Keratinocyte (primary cell): ENCODE measurements around the gene SMTNL1. TPM values are rescaled to one million over a fixed set of nuclear protein-coding genes. Genes with fewer than 3 reads are reported as not detected.

Source experiments
- DNase-seq: peaks from one replicate; pipeline ENCODE4 v3.0.0-alpha.2; 2011; ENCODE audit warnings: low read depth, missing footprints, low spot score
- FAIRE-seq: peaks from 2 replicates; lab custom pipeline; 2011; peaks lifted over from hg19 to GRCh38; lab: Jason Lieb, UNC
- H2AFZ ChIP-seq: 2 replicates; pipeline ENCODE4 v1.6.0; 2012; ENCODE audit warnings: low read length, control low read depth, inconsistent platforms; ENCODE audit not compliant: control insufficient read depth
- H3K27ac ChIP-seq: 2 replicates; pipeline ENCODE4 v1.5.1; 2011; ENCODE audit warnings: low read length; ENCODE audit not compliant: control insufficient read depth, insufficient read depth
- H3K27me3 ChIP-seq: 3 replicates; pipeline ENCODE4 v1.6.0; 2011; ENCODE audit warnings: low read length; ENCODE audit not compliant: control insufficient read depth, insufficient read depth; ENCODE audit errors: extremely low read depth
- H3K36me3 ChIP-seq, 2 experiments: 2 replicates in 1 of 2; 3 replicates in 1 of 2; pipeline ENCODE4 v1.5.1; 2011; ENCODE audit warnings: low read length in 2 of 2, mild to moderate bottlenecking in 1 of 2; ENCODE audit not compliant: control insufficient read depth in 2 of 2, insufficient read depth in 2 of 2; ENCODE audit errors: extremely low read depth in 1 of 2
- H3K4me1 ChIP-seq: 3 replicates; pipeline ENCODE4 v1.5.1; 2011; ENCODE audit warnings: low read length; ENCODE audit not compliant: control insufficient read depth, insufficient read depth; ENCODE audit errors: extremely low read depth
- H3K4me2 ChIP-seq: 3 replicates; pipeline ENCODE4 v1.6.0; 2011; ENCODE audit warnings: low read depth, low read length; ENCODE audit not compliant: control insufficient read depth, insufficient read depth; ENCODE audit errors: extremely low read depth
- H3K4me3 ChIP-seq, 3 experiments: fragments of 200-600 bp in 1 of 3; sonication (generic) in 1 of 3; 2 replicates in 2 of 3; 3 replicates in 1 of 3; pipeline ENCODE4 v1.5.1; 2011 to 2016; ENCODE audit warnings: low read length in 3 of 3, mild to moderate bottlenecking in 3 of 3, control low read depth in 2 of 3, inconsistent platforms in 1 of 3, low read depth in 1 of 3, mixed read lengths in 1 of 3, mixed run types in 1 of 3, moderate library complexity in 1 of 3; ENCODE audit not compliant: control insufficient read depth in 2 of 3, insufficient read depth in 2 of 3; ENCODE audit errors: extremely low read depth in 1 of 3
- H3K79me2 ChIP-seq: 2 replicates; pipeline ENCODE4 v1.6.0; 2012; ENCODE audit warnings: low read length; ENCODE audit not compliant: control insufficient read depth, insufficient read depth
- H3K9ac ChIP-seq: 3 replicates; pipeline ENCODE4 v1.6.0; 2011; ENCODE audit warnings: low read length; ENCODE audit not compliant: control insufficient read depth, insufficient read depth; ENCODE audit errors: extremely low read depth
- H3K9me1 ChIP-seq: 3 replicates; pipeline ENCODE4 v1.6.0; 2011; ENCODE audit warnings: low read length; ENCODE audit not compliant: control insufficient read depth, insufficient read depth; ENCODE audit errors: extremely low read depth
- H3K9me3 ChIP-seq: 2 replicates; pipeline ENCODE4 v1.5.1; 2012; ENCODE audit warnings: low read depth, low read length; ENCODE audit not compliant: control insufficient read depth
- H4K20me1 ChIP-seq: 3 replicates; pipeline ENCODE4 v1.6.0; 2011; ENCODE audit warnings: low read length; ENCODE audit not compliant: control insufficient read depth, insufficient read depth; ENCODE audit errors: extremely low read depth
- EZH2 ChIP-seq: IDR thresholded peaks from one replicate; pipeline ENCODE4 v1.6.1; 2012; ENCODE audit warnings: inconsistent platforms, mild to moderate bottlenecking, low read length, moderate library complexity
- dilution Hi-C: fragments of 300-500 bp; cut with MboI; formaldehyde crosslinking; loops from one replicate; pipeline ENCODE4 v1.7.0; 2020; ENCODE audit warnings: low sequenced_read_pairs; ENCODE audit not compliant: extremely low pct_ligation_motif_present
- polyA plus RNA-seq, 5 experiments: library from polyadenylated mRNA; depleted of rRNA in 3 of 5; stranded (reverse) in 3 of 5; stranded (forward) in 1 of 5; unstranded in 1 of 5; fragments of >200 nt; gene quantifications; 1 replicate in 1 of 5; 2 replicates in 3 of 5; 3 replicates in 1 of 5; pipeline versions ENCODE4 v1.2.1 to v1.2.3, GENCODE V29; 2011 to 2012; ENCODE audit warnings: missing spikeins in 2 of 5, low read depth in 1 of 5, low replicate concordance in 1 of 5
- TF ChIP-seq, protein P1 (sequence below), 3 experiments: IDR thresholded peaks in 1 of 3; conservative IDR thresholded peaks in 1 of 3; optimal IDR thresholded peaks in 1 of 3; 2 replicates in 2 of 3; 3 replicates in 1 of 3; pipeline versions ENCODE3 to v1.5.1; 2011; ENCODE audit warnings: low read length in 3 of 3, mild to moderate bottlenecking in 3 of 3, moderate library complexity in 2 of 3, control low read depth in 1 of 3, inconsistent platforms in 1 of 3; ENCODE audit not compliant: insufficient read depth in 2 of 3; ENCODE audit errors: extremely low read depth in 1 of 3

Gene SMTNL1
- polyA plus RNA-seq, 1 donor (not counting 4 experiments of a cell fraction or from before 2014, with no cell fraction given) = not detected

DNA sequence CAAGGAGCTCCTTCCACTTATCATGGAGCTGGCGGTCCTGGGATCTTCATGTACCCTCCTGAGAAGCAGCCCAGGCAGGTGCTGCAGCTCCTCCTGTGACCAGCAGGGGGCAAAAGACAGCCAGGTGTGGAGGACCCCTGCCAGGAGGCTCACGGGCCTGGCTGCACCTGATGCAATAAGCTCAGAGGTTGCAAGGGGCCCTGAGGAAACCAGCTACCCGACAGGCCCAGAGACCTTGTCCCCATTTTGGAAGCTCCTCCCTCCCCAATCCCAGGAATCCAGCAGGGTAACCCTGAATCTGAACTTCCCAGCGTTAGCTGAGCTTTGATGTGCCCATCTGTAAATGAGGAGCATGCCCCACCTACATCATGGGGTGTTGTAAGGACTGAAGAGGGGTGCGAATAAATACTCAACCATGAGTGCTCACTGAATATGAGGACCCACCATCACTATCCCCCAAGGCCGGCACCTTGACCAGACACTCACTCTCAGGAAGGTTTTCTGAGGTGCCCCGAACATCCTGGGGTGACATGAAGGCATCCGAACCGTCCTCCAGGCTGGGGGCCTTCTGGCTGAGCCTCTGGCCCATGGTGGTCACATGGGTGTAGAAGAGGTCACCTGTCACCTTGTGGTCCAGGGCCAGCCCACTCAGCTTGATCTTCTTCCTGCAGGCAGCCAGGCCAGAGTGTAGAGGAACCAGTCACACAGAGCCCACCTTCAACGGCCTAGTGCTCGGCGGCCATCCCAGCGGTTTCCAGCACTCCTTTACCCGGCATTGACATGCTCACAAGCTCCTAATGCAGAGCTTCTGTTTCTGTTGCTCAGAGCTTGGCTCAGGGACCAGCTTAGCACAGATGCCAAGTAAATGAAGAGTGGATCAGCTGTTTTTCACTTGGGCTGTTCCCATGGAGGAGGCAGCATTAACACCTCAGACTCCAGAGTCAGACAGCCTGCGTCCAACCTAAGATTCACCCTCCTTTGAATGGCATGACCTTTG is 43.6 kb upstream of the SMTNL1 start:
- Histone ChIP-seq H3K27me3 (no peaks in the 10 kb centered on the region), H3K4me3 (no peak overlapping the region), H4K20me1 (no peaks in the 10 kb centered on the region), H2AFZ (no peak overlapping the region), H3K27ac (peak overlapping the region; percentile 33), H3K9ac (no peak overlapping the region), H3K9me3 (no peaks in the 10 kb centered on the region), H3K9me1 (no peaks in the 10 kb centered on the region), H3K4me1 (peaks cover 4% of the 10 kb centered on the region), H3K79me2 (no peaks in the 10 kb centered on the region), H3K36me3 (no peaks in the 10 kb centered on the region), H3K4me2 (no peak overlapping the region)
- DNase-seq = no peak
- no peak for FAIRE-seq
- dilution Hi-C loops = no loop called here
- TF ChIP-seq, protein P1, sequence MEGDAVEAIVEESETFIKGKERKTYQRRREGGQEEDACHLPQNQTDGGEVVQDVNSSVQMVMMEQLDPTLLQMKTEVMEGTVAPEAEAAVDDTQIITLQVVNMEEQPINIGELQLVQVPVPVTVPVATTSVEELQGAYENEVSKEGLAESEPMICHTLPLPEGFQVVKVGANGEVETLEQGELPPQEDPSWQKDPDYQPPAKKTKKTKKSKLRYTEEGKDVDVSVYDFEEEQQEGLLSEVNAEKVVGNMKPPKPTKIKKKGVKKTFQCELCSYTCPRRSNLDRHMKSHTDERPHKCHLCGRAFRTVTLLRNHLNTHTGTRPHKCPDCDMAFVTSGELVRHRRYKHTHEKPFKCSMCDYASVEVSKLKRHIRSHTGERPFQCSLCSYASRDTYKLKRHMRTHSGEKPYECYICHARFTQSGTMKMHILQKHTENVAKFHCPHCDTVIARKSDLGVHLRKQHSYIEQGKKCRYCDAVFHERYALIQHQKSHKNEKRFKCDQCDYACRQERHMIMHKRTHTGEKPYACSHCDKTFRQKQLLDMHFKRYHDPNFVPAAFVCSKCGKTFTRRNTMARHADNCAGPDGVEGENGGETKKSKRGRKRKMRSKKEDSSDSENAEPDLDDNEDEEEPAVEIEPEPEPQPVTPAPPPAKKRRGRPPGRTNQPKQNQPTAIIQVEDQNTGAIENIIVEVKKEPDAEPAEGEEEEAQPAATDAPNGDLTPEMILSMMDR (optimal IDR thresholded peaks at IDR 0.05 in 1 of 3, IDR thresholded peaks at IDR 0.05 in 1 of 3, conservative IDR thresholded peaks at IDR 0.05 in 1 of 3; ENCODE audit: extremely low read depth in 1 of 3, insufficient read depth in 2 of 3, low read length in 3 of 3) = peak; percentile 90 to 95 (median 93)
- TF ChIP-seq EZH2 = no peak

DNA sequence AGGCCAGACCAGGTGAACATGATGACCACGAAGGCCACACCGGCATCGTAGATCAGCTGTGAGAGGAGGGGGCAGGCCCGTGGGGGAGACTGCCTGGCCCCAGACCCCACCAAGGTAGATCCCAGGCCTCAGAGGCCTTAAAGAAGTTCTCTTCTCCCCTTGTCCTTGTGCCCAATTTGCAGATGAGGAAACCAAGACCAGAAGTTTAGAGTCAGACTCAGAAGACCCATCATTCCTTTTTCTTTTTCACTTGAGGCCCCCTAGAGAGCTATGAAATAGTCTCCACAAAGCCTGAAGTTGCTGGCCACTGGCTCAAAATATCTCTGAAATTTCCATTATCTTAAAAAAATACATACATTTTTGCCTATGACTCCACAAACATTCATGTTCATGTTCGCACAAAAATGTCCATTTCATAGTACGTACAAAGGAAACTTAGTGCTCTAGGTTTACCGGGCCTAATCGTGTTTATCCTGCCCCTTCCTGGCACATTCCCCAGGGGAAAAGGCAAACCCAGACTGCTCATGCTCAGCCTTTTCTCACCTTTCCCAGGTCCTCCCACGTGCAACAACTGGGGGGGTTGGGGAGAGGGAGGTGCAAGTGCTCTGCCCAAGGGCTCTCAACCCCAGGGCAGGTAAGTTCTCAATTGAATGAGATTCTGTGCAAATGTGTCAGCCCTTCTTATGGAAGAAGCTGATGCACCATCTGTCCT is 41.1 kb upstream of the SMTNL1 start:
- no peak overlapping the region for H3K27ac ChIP-seq
- no peak overlapping the region for H3K4me2 ChIP-seq
- peaks cover 13% of the 10 kb centered on the region for H3K4me1 ChIP-seq
- H3K9me1 ChIP-seq = no peaks in the 10 kb centered on the region
- no peaks in the 10 kb centered on the region for H3K9me3 ChIP-seq
- FAIRE-seq = no peak
- dilution Hi-C loops = no loop called here
- H4K20me1 ChIP-seq = no peaks in the 10 kb centered on the region
- H3K4me3 ChIP-seq = no peak overlapping the region
- no peak overlapping the region for H2AFZ ChIP-seq
- no peak for DNase-seq
- no peaks in the 10 kb centered on the region for H3K36me3 ChIP-seq
- no peaks in the 10 kb centered on the region for H3K27me3 ChIP-seq
- H3K9ac ChIP-seq = no peak overlapping the region
- H3K79me2 ChIP-seq = no peaks in the 10 kb centered on the region
- TF ChIP-seq, protein P1 (optimal IDR thresholded peaks at IDR 0.05 in 1 of 3, IDR thresholded peaks at IDR 0.05 in 1 of 3, conservative IDR thresholded peaks at IDR 0.05 in 1 of 3; ENCODE audit: extremely low read depth in 1 of 3, insufficient read depth in 2 of 3, low read length in 3 of 3) = no peak
- TF ChIP-seq EZH2 = no peak
